Neural cell (in vitro differentiated cells): ENCODE results near the gene LRRC52.

Experiments
- CTCF ChIP-seq: fragments of 450-650 bp; IDR thresholded peaks from 2 replicates; pipeline ENCODE4 v1.5.1; 2014; ENCODE audit warnings: antibody characterized with exemption, mild to moderate bottlenecking, moderate library complexity; ENCODE audit not compliant: poor library complexity, severe bottlenecking
- EP300 ChIP-seq: fragments of 450-650 bp; conservative IDR thresholded peaks from 2 replicates; pipeline ENCODE4 v1.6.1; 2014; ENCODE audit warnings: antibody characterized with exemption, mild to moderate bottlenecking, moderate library complexity; ENCODE audit not compliant: poor library complexity, severe bottlenecking
- EZH2 ChIP-seq: fragments of 200-600, 300-800 bp; shearing (Covaris generic), sonication (generic); IDR thresholded peaks from 2 replicates; pipeline ENCODE4 v1.6.1; 2014; ENCODE audit warnings: antibody characterized with exemption, low read length, borderline replicate concordance, mild to moderate bottlenecking; ENCODE audit not compliant: insufficient read depth, poor library complexity, severe bottlenecking
- MXI1 ChIP-seq: fragments of 450-650 bp; conservative IDR thresholded peaks from 2 replicates; pipeline ENCODE4 v1.6.1; 2014; ENCODE audit warnings: antibody characterized with exemption, mild to moderate bottlenecking; ENCODE audit not compliant: poor library complexity, severe bottlenecking
- POLR2AphosphoS5 ChIP-seq: IDR thresholded peaks from 2 replicates; pipeline ENCODE4 v1.6.1; 2012
- TAF1 ChIP-seq: IDR thresholded peaks from 2 replicates; pipeline ENCODE4 v1.6.1; 2012; ENCODE audit warnings: low read depth
- TF ChIP-seq, protein P1 (sequence below): IDR thresholded peaks from 2 replicates; pipeline ENCODE4 v1.6.1; 2012; ENCODE audit warnings: borderline replicate concordance

GRCh38 chr1:165549973-165550372 is 6.2 kb downstream of the LRRC52 start:
- TF ChIP-seq CTCF (no peak), EP300 (no peak), EZH2 (no peak), POLR2AphosphoS5 (no peak), TAF1 (no peak), MXI1 (no peak)
- TF ChIP-seq, protein P1, sequence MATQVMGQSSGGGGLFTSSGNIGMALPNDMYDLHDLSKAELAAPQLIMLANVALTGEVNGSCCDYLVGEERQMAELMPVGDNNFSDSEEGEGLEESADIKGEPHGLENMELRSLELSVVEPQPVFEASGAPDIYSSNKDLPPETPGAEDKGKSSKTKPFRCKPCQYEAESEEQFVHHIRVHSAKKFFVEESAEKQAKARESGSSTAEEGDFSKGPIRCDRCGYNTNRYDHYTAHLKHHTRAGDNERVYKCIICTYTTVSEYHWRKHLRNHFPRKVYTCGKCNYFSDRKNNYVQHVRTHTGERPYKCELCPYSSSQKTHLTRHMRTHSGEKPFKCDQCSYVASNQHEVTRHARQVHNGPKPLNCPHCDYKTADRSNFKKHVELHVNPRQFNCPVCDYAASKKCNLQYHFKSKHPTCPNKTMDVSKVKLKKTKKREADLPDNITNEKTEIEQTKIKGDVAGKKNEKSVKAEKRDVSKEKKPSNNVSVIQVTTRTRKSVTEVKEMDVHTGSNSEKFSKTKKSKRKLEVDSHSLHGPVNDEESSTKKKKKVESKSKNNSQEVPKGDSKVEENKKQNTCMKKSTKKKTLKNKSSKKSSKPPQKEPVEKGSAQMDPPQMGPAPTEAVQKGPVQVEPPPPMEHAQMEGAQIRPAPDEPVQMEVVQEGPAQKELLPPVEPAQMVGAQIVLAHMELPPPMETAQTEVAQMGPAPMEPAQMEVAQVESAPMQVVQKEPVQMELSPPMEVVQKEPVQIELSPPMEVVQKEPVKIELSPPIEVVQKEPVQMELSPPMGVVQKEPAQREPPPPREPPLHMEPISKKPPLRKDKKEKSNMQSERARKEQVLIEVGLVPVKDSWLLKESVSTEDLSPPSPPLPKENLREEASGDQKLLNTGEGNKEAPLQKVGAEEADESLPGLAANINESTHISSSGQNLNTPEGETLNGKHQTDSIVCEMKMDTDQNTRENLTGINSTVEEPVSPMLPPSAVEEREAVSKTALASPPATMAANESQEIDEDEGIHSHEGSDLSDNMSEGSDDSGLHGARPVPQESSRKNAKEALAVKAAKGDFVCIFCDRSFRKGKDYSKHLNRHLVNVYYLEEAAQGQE = no peak
